ENCODE measurements around the gene CPVL.

CPVL gene

DNA sequence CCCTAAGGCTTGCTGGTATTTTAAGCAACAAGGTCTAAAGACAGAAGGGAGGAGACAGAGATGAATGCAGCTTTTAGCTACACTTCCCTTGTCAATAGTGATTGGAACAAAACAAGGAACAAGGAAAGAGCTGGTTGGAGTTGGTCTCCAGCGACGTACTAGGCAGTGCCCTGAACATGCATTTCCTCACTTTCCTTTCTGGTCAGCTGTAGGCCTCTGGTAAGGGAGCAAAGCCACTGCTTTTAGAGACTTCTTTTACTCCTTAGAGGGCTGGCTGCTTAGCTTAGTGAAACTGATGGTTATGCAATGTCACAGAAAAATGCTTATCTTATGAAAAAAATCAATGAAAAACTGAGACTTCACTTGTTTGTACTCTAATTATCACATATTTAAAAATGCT is 112.8 kb downstream of the CPVL start:
- H3K27ac ChIP-seq: no peak overlapping the region
- TF ChIP-seq, protein P1, sequence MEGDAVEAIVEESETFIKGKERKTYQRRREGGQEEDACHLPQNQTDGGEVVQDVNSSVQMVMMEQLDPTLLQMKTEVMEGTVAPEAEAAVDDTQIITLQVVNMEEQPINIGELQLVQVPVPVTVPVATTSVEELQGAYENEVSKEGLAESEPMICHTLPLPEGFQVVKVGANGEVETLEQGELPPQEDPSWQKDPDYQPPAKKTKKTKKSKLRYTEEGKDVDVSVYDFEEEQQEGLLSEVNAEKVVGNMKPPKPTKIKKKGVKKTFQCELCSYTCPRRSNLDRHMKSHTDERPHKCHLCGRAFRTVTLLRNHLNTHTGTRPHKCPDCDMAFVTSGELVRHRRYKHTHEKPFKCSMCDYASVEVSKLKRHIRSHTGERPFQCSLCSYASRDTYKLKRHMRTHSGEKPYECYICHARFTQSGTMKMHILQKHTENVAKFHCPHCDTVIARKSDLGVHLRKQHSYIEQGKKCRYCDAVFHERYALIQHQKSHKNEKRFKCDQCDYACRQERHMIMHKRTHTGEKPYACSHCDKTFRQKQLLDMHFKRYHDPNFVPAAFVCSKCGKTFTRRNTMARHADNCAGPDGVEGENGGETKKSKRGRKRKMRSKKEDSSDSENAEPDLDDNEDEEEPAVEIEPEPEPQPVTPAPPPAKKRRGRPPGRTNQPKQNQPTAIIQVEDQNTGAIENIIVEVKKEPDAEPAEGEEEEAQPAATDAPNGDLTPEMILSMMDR (conservative IDR thresholded peaks at IDR 0.05): no peak

DNA sequence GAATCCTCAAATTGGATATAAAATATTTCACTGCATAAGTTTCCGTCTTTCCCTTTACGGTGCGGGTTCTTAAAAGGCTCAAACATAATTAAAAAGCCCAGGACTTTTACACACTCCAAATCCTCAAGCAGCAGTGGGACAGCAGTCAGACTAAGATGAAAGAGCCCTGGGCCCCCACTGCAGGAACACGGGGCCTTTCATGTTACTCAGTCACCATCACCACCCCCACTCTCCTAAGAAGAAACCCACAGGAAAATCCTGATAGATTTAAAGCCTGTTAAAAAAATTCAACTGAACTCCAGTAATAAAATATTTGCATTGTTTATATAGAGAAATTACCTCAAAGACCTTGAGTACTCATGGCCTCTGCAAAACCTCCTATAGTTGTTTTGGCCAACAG is 114.2 kb downstream of the CPVL start:
- TF ChIP-seq, protein P1 (conservative IDR thresholded peaks at IDR 0.05): no peak
- H3K27ac ChIP-seq: no peak overlapping the region

DNA sequence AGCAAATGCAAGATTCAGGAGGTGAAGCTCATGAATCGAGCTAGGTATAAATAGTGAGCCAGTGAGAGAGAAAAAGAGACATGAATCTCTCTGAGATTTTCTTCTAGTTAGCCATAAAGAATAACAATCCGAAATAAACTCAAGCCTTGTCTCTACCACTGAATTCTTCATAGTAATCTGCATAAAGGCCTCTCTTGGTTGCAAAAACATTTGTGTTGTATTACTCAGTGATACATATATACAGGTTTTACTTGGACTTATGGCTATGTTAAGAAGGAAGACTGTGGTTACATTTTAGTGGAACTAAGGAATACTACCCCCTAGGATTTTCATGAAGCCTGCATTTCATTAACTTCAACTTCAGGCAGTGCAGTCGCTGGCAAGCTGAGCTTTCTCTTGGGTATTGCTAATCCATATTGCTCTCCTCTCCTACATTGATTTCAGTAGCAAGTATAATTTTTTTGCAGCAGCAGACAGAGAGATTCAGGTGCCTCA is 115.5 kb downstream of the CPVL start:
- H3K27ac ChIP-seq: no peak overlapping the region
- TF ChIP-seq, protein P1 (conservative IDR thresholded peaks at IDR 0.05): no peak

DNA sequence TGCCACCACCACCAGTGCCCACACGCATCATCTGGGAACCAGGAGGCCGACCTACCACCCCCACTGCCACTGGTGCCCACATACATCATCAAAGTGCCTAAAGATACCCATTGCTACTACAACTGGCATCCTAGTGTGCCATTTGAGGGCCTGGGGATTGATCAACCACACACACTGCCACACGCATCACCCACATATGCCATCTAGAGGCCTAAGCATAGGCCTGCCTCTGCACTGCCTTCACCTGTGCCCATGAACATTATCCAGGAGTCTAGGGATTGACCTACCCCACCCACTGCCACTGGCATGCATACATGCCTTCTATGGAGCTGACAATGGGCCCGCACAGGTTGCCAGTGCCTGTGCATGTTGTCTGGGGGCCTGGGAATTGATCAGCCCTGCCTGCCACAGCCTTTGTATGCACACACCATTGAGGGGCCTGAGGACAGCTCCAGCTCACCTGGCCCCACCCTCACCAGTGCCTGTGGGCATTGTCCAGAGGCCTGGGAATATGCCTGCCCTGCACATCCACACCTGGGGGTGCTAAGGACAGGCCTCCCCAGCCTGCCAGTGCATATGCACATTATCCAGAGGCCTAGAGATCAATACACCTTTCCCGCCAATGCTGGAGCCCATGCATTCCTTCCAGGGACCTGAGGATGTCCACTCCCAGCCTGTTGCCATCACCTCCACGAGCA is 123.9 kb downstream of the CPVL start:
- TF ChIP-seq, protein P1 (conservative IDR thresholded peaks at IDR 0.05): no peak
- no peak overlapping the region for H3K27ac ChIP-seq

DNA sequence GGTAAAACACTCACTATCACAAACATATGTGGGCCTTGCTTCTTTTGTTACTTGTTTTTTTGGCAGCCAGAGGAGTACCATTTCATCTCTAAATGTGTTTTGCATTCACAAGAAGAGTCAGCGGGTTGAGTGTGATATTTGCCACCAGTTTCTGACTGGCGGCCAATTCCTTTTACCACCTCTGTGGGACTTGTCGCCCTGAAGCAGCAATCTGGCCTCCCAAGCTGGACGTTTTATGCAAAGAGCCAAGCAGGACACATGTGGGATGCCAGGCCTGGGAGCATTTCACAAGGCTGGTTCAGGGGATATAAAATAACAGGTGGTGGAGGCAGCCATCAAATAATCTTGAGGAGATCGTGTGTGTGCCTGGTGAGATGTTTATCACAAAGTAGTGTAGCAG is 126.4 kb downstream of the CPVL start:
- TF ChIP-seq, protein P1 (conservative IDR thresholded peaks at IDR 0.05): no peak
- no peak overlapping the region for H3K27ac ChIP-seq

DNA sequence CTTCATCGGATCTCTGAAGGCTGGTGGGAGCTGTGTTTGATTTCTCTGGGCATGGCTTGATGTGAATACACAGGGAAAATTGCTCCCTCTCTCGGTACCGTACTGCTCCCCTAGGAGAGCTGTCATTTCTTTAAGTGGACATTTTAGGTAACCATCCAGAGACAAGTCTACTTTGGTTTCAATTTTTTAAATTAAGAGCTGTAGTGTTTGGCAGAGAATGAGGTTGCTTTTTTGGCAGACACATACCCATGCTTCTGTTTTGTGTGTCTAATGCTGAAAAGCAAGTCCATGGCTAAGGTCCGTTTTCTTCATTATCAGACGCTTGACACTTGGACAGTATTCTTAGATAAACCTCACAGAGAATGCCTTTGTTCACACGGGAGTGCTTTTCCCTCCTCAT is 127.0 kb downstream of the CPVL start:
- TF ChIP-seq, protein P1 (conservative IDR thresholded peaks at IDR 0.05): no peak
- no peak overlapping the region for H3K27ac ChIP-seq

DNA sequence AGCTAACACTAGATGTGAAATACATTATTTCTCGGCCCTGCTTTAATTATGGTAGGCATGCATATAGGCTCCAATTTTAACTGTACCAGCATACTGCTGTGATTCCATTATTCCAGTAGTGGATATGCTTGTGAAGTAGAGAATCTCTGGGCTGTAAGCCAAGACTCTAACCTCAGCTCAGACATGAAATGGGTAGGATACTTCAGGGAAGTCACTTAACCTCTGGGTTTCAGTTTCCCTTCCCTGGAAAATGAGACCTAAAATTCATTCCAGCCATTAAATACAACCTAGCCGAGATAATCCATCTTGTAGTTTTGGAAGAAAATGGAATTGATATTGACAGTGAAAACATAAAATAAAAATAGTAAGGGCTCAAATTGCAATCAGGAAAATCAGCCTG is 128.6 kb downstream of the CPVL start:
- TF ChIP-seq, protein P1 (conservative IDR thresholded peaks at IDR 0.05): no peak
- H3K27ac ChIP-seq: no peak overlapping the region

Measured in VCaP (cell line).